TTC549 (cell line): Measurements from ENCODE around the gene GLIS1.

Experiments
- FAIRE-seq: peaks from 2 replicates; lab custom pipeline; 2012; peaks lifted over from hg19 to GRCh38; lab: Jason Lieb, UNC

Gene GLIS1

GRCh38 chr1:53717025-53717804, 21.7 kb downstream of the GLIS1 start:
- FAIRE-seq: no peak

GRCh38 chr1:53716150-53716549, 22.8 kb downstream of the GLIS1 start:
- FAIRE-seq: no peak

GRCh38 chr1:53715478-53715877, 23.5 kb downstream of the GLIS1 start:
- FAIRE-seq: no peak

GRCh38 chr1:53712276-53712675, 26.7 kb downstream of the GLIS1 start:
- FAIRE-seq: no peak

- no peak for FAIRE-seq
Measured at GRCh38 chr1:53710584-53710983, 28.4 kb downstream of the GLIS1 start.

GRCh38 chr1:53708687-53709086, 30.3 kb downstream of the GLIS1 start:
- FAIRE-seq: no peak

- FAIRE-seq: no peak
Measured at GRCh38 chr1:53706356-53706755, 32.6 kb downstream of the GLIS1 start.

GRCh38 chr1:53705446-53706096, 33.4 kb downstream of the GLIS1 start:
- FAIRE-seq: no peak

- FAIRE-seq: no peak
Measured at GRCh38 chr1:53704804-53705445, 34.0 kb downstream of the GLIS1 start.

GRCh38 chr1:53704304-53704703, 34.7 kb downstream of the GLIS1 start:
- no peak for FAIRE-seq

GRCh38 chr1:53703174-53703573, 35.8 kb downstream of the GLIS1 start:
- no peak for FAIRE-seq

- FAIRE-seq: no peak
Measured at GRCh38 chr1:53702341-53702740, 36.6 kb downstream of the GLIS1 start.

GRCh38 chr1:53700776-53701175, 38.2 kb downstream of the GLIS1 start:
- FAIRE-seq: no peak

- FAIRE-seq: no peak
Measured at GRCh38 chr1:53699981-53700380, 39.0 kb downstream of the GLIS1 start.

- FAIRE-seq: no peak
Measured at GRCh38 chr1:53698384-53698980, 40.5 kb downstream of the GLIS1 start.

- FAIRE-seq: no peak
Measured at GRCh38 chr1:53697721-53698383, 41.1 kb downstream of the GLIS1 start.

- no peak for FAIRE-seq
Measured at GRCh38 chr1:53696990-53697389, 42.0 kb downstream of the GLIS1 start.

GRCh38 chr1:53696571-53696970, 42.4 kb downstream of the GLIS1 start:
- no peak for FAIRE-seq

GRCh38 chr1:53696051-53696450, 42.9 kb downstream of the GLIS1 start:
- FAIRE-seq: no peak

- FAIRE-seq: no peak
Measured at GRCh38 chr1:53695116-53695515, 43.8 kb downstream of the GLIS1 start.

GRCh38 chr1:53694718-53695091, 44.3 kb downstream of the GLIS1 start:
- FAIRE-seq: no peak
